Fibroblast of the aortic adventitia (primary cell): ENCODE results near the gene KRTAP10-7. TPM values are rescaled to one million over a fixed set of nuclear protein-coding genes. Genes with fewer than 3 reads are reported as not detected.

Source experiments
- DNase-seq: peaks from one replicate; pipeline ENCODE4 v3.0.0-alpha.2; 2010; ENCODE audit warnings: low read depth
- H3K4me3 ChIP-seq: 2 replicates; pipeline ENCODE4 v1.5.1; 2011; ENCODE audit warnings: low read depth, mild to moderate bottlenecking, control low read depth, low read length, moderate library complexity
- total RNA-seq: library from RNA; depleted of rRNA; stranded (reverse); fragments of >200 nt; gene quantifications from 2 replicates; pipeline ENCODE4 v1.2.3, GENCODE V29; 2012; ENCODE audit warnings: low replicate concordance
- TF ChIP-seq, protein P1 (sequence below): IDR thresholded peaks from 2 replicates; pipeline ENCODE4 v1.5.1; 2011; ENCODE audit warnings: mild to moderate bottlenecking, low read length, control low read depth, inconsistent platforms; ENCODE audit not compliant: insufficient read depth

KRTAP10-7 gene
- total RNA-seq, 1 donor, result not detected

GRCh38 chr21:44611551-44611950, 11.2 kb downstream of the KRTAP10-7 start:
- H3K4me3 ChIP-seq, result no peak overlapping the region
- no peak for DNase-seq
- TF ChIP-seq, protein P1, sequence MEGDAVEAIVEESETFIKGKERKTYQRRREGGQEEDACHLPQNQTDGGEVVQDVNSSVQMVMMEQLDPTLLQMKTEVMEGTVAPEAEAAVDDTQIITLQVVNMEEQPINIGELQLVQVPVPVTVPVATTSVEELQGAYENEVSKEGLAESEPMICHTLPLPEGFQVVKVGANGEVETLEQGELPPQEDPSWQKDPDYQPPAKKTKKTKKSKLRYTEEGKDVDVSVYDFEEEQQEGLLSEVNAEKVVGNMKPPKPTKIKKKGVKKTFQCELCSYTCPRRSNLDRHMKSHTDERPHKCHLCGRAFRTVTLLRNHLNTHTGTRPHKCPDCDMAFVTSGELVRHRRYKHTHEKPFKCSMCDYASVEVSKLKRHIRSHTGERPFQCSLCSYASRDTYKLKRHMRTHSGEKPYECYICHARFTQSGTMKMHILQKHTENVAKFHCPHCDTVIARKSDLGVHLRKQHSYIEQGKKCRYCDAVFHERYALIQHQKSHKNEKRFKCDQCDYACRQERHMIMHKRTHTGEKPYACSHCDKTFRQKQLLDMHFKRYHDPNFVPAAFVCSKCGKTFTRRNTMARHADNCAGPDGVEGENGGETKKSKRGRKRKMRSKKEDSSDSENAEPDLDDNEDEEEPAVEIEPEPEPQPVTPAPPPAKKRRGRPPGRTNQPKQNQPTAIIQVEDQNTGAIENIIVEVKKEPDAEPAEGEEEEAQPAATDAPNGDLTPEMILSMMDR, result no peak

- H3K4me3 ChIP-seq, result no peak within 1 kb of the TSS
- TF ChIP-seq, protein P1, result no peak
- no peak for DNase-seq
Observed at GRCh38 chr21:44612029-44612486, 11.7 kb downstream of the KRTAP10-7 start, which contains the start of gene KRTAP10-8. Gene KRTAP10-8, plus strand, starts transcription at chr21:44612079. Its CDS starts 22 bp downstream, at chr21:44612101.

GRCh38 chr21:44612669-44613229, 12.4 kb downstream of the KRTAP10-7 start:
- H3K4me3 ChIP-seq, result no peak overlapping the region
- TF ChIP-seq, protein P1, result no peak
- no peak for DNase-seq

GRCh38 chr21:44613386-44614155, 13.2 kb downstream of the KRTAP10-7 start:
- DNase-seq, result no peak
- TF ChIP-seq, protein P1, result no peak
- H3K4me3 ChIP-seq, result no peak overlapping the region

DNA sequence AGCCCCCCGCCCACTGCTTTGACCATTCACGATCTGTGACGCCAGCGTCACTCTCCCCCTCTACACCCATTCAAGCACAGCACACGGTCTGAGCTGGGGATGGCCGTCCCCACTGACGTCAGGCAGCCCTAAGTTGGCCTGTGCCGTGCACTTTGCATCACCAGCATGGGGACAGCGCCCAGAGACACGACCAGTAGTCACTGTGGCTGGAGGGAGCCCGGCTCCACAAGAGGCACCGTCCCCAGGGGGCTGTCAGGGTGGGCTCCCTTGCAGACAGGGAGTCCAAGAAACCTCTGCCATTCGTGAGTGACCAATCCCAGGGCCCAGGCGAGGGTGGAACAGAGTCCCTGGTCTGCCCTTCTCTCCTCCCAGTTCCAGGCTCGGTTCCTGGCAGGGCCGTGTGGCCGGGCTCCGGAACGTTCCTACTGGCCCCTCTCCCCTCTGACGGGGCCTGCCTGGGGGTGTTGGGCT, 13.8 kb downstream of the KRTAP10-7 start:
- no peak for DNase-seq
- no peak overlapping the region for H3K4me3 ChIP-seq
- TF ChIP-seq, protein P1, result no peak

DNA sequence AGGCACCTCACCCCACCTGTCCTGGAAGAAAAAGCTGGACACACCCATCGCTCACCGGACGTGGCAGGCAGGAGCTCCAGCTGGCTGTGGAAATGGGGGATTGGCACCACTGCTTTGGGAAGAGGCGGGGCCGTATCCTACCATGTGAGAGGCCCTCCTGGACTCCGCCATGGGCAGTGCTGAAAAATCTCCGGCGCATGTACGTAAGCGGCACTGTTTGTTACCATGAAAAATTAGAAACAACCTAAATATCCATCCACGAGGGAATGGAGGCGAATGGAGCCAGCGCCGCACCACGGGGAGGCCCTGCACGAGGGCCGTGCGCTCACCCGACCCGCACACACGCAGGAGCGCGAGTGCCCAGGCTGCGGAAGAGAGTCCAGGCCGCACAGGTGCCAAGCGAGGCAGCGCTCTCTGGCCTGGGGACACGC, 14.6 kb downstream of the KRTAP10-7 start:
- no peak for DNase-seq
- TF ChIP-seq, protein P1, result no peak
- H3K4me3 ChIP-seq, result no peak overlapping the region
